Thoracic aorta (tissue), 2 donors: ENCODE measurements around the gene LRP1B. TPM values are rescaled to one million over a fixed set of nuclear protein-coding genes. Genes with fewer than 3 reads are reported as not detected.

Experiments used
- ATAC-seq: fragments of 150-250 bp; one replicate; pipeline ENCODE4 v1.8.0; 2017; ENCODE audit warnings: low read depth; ENCODE audit not compliant: insufficient number of reproducible peaks, low FRiP score
- DNase-seq: peaks from one replicate; pipeline ENCODE4 v3.0.0-alpha.2; 2020; ENCODE audit warnings: low spot score
- H3K27ac ChIP-seq, 2 donors: fragments of 200-600 bp; sonication (generic); 1 replicate in 1 of 2; 2 replicates in 1 of 2; pipeline ENCODE4 v1.5.1; 2016; ENCODE audit warnings: mild to moderate bottlenecking in 2 of 2, moderate library complexity in 2 of 2
- H3K27me3 ChIP-seq: fragments of 200-600 bp; sonication (generic); replicated peaks from 2 replicates; pipeline ENCODE4 v1.6.0; 2016; ENCODE audit warnings: mild to moderate bottlenecking; ENCODE audit not compliant: insufficient read depth
- H3K36me3 ChIP-seq: fragments of 200-600 bp; sonication (generic); one replicate; pipeline ENCODE4 v1.5.1; 2016
- H3K4me1 ChIP-seq, 2 donors: fragments of 200-600 bp; sonication (generic); 1 replicate in 1 of 2; 2 replicates in 1 of 2; pipeline versions ENCODE4 v1.5.1 to v1.6.0; 2016; ENCODE audit warnings: low read depth in 2 of 2, mild to moderate bottlenecking in 1 of 2; ENCODE audit not compliant: control insufficient read depth in 1 of 2
- H3K4me3 ChIP-seq: fragments of 200-600 bp; sonication (generic); 2 replicates; pipeline ENCODE4 v1.5.1; 2016; ENCODE audit warnings: mild to moderate bottlenecking
- H3K9me3 ChIP-seq: fragments of 200-600 bp; sonication (generic); 2 replicates; pipeline ENCODE4 v1.5.1; 2016
- total RNA-seq, 2 donors: library from RNA; depleted of rRNA; stranded (reverse); fragments of >200 nt; gene quantifications; one replicate each; pipeline versions ENCODE4 v1.1.0 to v1.2.3, GENCODE V29; 2016
- TF ChIP-seq, protein P1 (sequence below): fragments of 200-600 bp; sonication (generic); IDR thresholded peaks from one replicate; pipeline ENCODE4 v1.5.1; 2019; ENCODE audit warnings: antibody characterized with exemption

Gene LRP1B
- total RNA-seq, 2 donors from 2014 or later = 0.27 to 0.28 TPM

- ATAC-seq (no peak), DNase-seq (no peak)
- Histone ChIP-seq H3K36me3 (no peaks in the 10 kb centered on the region), H3K4me3 (no peak overlapping the region), H3K27me3 (no peaks in the 10 kb centered on the region), H3K9me3 (no peaks in the 10 kb centered on the region), H3K27ac (no peak overlapping the region), H3K4me1 (no peaks in the 10 kb centered on the region)
- TF ChIP-seq, protein P1, sequence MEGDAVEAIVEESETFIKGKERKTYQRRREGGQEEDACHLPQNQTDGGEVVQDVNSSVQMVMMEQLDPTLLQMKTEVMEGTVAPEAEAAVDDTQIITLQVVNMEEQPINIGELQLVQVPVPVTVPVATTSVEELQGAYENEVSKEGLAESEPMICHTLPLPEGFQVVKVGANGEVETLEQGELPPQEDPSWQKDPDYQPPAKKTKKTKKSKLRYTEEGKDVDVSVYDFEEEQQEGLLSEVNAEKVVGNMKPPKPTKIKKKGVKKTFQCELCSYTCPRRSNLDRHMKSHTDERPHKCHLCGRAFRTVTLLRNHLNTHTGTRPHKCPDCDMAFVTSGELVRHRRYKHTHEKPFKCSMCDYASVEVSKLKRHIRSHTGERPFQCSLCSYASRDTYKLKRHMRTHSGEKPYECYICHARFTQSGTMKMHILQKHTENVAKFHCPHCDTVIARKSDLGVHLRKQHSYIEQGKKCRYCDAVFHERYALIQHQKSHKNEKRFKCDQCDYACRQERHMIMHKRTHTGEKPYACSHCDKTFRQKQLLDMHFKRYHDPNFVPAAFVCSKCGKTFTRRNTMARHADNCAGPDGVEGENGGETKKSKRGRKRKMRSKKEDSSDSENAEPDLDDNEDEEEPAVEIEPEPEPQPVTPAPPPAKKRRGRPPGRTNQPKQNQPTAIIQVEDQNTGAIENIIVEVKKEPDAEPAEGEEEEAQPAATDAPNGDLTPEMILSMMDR = no peak
Observed at GRCh38 chr2:140512106-140512505, 1618.7 kb downstream of the LRP1B start.

GRCh38 chr2:140509765-140510164 is 1621.1 kb downstream of the LRP1B start:
- H3K4me1 ChIP-seq = no peaks in the 10 kb centered on the region

DNA sequence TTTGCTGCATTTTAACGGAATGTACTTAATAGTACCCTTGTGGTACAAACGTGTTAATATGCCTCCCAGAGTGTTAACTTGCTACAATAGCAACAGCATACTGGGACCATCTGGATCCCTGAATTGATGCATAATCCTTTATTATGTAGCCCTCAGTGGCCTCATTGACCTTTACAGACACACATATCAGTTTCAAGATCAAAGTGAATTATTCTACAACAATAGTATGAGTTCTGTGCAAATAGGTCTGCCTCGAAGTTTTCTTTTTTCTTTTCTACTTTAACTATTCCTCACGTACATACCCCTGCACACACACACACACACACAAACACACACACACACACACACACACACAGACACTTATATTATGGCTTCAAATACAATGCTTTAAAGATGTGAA is 1622.1 kb downstream of the LRP1B start:
- Histone ChIP-seq H3K27me3 (no peaks in the 10 kb centered on the region), H3K9me3 (no peaks in the 10 kb centered on the region), H3K36me3 (no peaks in the 10 kb centered on the region), H3K4me1 (no peaks in the 10 kb centered on the region), H3K27ac (no peak overlapping the region), H3K4me3 (no peak overlapping the region)
- ATAC-seq = no peak
- no peak for DNase-seq
- TF ChIP-seq, protein P1 = no peak

More at GRCh38 chr2:140509765-140510164, 1621.1 kb downstream of the LRP1B start:
- Histone ChIP-seq H3K27me3 (no peaks in the 10 kb centered on the region), H3K36me3 (no peaks in the 10 kb centered on the region), H3K4me3 (no peak overlapping the region), H3K27ac (no peak overlapping the region), H3K9me3 (no peaks in the 10 kb centered on the region)
- TF ChIP-seq, protein P1 = no peak
- DNase-seq (no peak), ATAC-seq (no peak)

GRCh38 chr2:140506606-140507005 is 1624.2 kb downstream of the LRP1B start:
- H3K9me3 ChIP-seq = no peaks in the 10 kb centered on the region
- ATAC-seq (no peak), DNase-seq (no peak)
- H3K36me3 ChIP-seq = no peaks in the 10 kb centered on the region
- H3K4me3 ChIP-seq = no peak overlapping the region
- H3K27me3 ChIP-seq = no peaks in the 10 kb centered on the region
- no peak overlapping the region for H3K27ac ChIP-seq
- H3K4me1 ChIP-seq = no peaks in the 10 kb centered on the region
- TF ChIP-seq, protein P1 = no peak

- Histone ChIP-seq H3K4me1 (no peaks in the 10 kb centered on the region), H3K27me3 (no peaks in the 10 kb centered on the region), H3K4me3 (no peak overlapping the region), H3K27ac (no peak overlapping the region), H3K9me3 (no peaks in the 10 kb centered on the region), H3K36me3 (no peaks in the 10 kb centered on the region)
- no peak for DNase-seq
- TF ChIP-seq, protein P1 = no peak
- ATAC-seq = no peak
Observed at GRCh38 chr2:140504601-140505000, 1626.2 kb downstream of the LRP1B start.
